Hepatocyte (in vitro differentiated cells): ENCODE measurements around the gene HLA-E. TPM values are rescaled to one million over a fixed set of nuclear protein-coding genes. Genes with fewer than 3 reads are reported as not detected.
"Not testable (repeated sequence)": the region's sequence is repeated elsewhere in the genome, so short reads cannot be mapped to it uniquely, and the experiment has no call there.

Experiments used
- DNase-seq: peaks from one replicate; pipeline ENCODE4 v3.0.0-alpha.2; 2016; ENCODE audit warnings: low spot score
- H2AFZ ChIP-seq: fragments of 200-600 bp; sonication (generic); 2 replicates; pipeline ENCODE4 v1.6.0; 2016; ENCODE audit warnings: antibody characterized with exemption, mild to moderate bottlenecking
- H3K27ac ChIP-seq: fragments of 200-600 bp; sonication (generic); 2 replicates; pipeline ENCODE4 v1.5.1; 2016; ENCODE audit warnings: mild to moderate bottlenecking
- H3K27me3 ChIP-seq: fragments of 200-600 bp; sonication (generic); 2 replicates; pipeline ENCODE4 v1.6.1; 2016
- H3K36me3 ChIP-seq: fragments of 200-600 bp; sonication (generic); replicated peaks from 2 replicates; pipeline ENCODE4 v1.5.1; 2016; ENCODE audit warnings: low read depth; ENCODE audit not compliant: insufficient read depth
- H3K4me1 ChIP-seq: fragments of 200-600 bp; sonication (generic); 2 replicates; pipeline ENCODE4 v1.5.1; 2016; ENCODE audit warnings: mild to moderate bottlenecking, moderate library complexity; ENCODE audit not compliant: insufficient read depth
- H3K4me2 ChIP-seq: fragments of 200-600 bp; sonication (generic); 2 replicates; pipeline ENCODE4 v1.6.0; 2016
- H3K4me3 ChIP-seq: fragments of 200-600 bp; sonication (generic); 2 replicates; pipeline ENCODE4 v1.5.1; 2016; ENCODE audit warnings: mild to moderate bottlenecking
- H3K79me2 ChIP-seq: fragments of 200-600 bp; sonication (generic); 2 replicates; pipeline ENCODE4 v1.6.0; 2017; ENCODE audit warnings: mild to moderate bottlenecking
- H3K9me2 ChIP-seq: fragments of 200-600 bp; sonication (generic); replicated peaks from 2 replicates; pipeline ENCODE4 v1.6.0; 2017; ENCODE audit warnings: mild to moderate bottlenecking; ENCODE audit not compliant: insufficient read depth
- H3K9me3 ChIP-seq: fragments of 200-600 bp; sonication (generic); 2 replicates; pipeline ENCODE4 v1.5.1; 2016; ENCODE audit warnings: low read depth, mild to moderate bottlenecking
- H4K20me1 ChIP-seq: fragments of 200-600 bp; sonication (generic); 2 replicates; pipeline ENCODE4 v1.6.0; 2016; ENCODE audit warnings: mild to moderate bottlenecking; ENCODE audit not compliant: insufficient read depth, poor library complexity, severe bottlenecking
- CTCF ChIP-seq: fragments of 200-600 bp; sonication (generic); IDR thresholded peaks from 2 replicates; pipeline ENCODE4 v1.5.1; 2016; ENCODE audit warnings: antibody characterized with exemption, mild to moderate bottlenecking; ENCODE audit not compliant: poor library complexity
- EZH2 ChIP-seq: fragments of 200-600 bp; sonication (generic); IDR thresholded peaks from 2 replicates; pipeline ENCODE4 v1.6.1; 2016; ENCODE audit warnings: antibody characterized with exemption, mild to moderate bottlenecking, borderline replicate concordance
- EZH2phosphoT487 ChIP-seq: fragments of 200-600 bp; sonication (generic); IDR thresholded peaks from one replicate; pipeline ENCODE4 v1.6.1; 2018; ENCODE audit warnings: antibody characterized with exemption, mild to moderate bottlenecking, low read depth, moderate library complexity; ENCODE audit not compliant: unreplicated experiment, severe bottlenecking
- WGBS: methylation state at CpG from one replicate; pipeline ENCODE4 v1.1.6; 2016; ENCODE audit warnings: low lambda C conversion rate; ENCODE audit errors: missing lambda C conversion rate; 5-methylcytosine and 5-hydroxymethylcytosine counted together
- polyA plus RNA-seq: library from polyadenylated mRNA; unstranded; fragments of >200 nt; fragmentation: Nextera tagmentation; extraction: Ambion mirVana; gene quantifications from 2 replicates; pipeline ENCODE4 v1.2.1, GENCODE V29; 2016
- total RNA-seq: library from RNA; depleted of rRNA; stranded (reverse); fragments of >200 nt; gene quantifications from 2 replicates; pipeline ENCODE4 v1.2.3, GENCODE V29; 2014

HLA-E gene
- total and polyA plus RNA-seq, 2 experiments from 2014 or later, result 141 to 158 TPM

- Histone ChIP-seq H2AFZ (no peak overlapping the region), H3K9me2 (no peaks in the 10 kb centered on the region), H3K4me2 (no peak overlapping the region), H3K36me3 (no peaks in the 10 kb centered on the region), H3K4me1 (peaks cover 7% of the 10 kb centered on the region), H4K20me1 (peaks cover 10% of the 10 kb centered on the region), H3K27me3 (no peaks in the 10 kb centered on the region), H3K9me3 (no peaks in the 10 kb centered on the region), H3K79me2 (peaks cover 12% of the 10 kb centered on the region), H3K27ac (no peak overlapping the region), H3K4me3 (no peak overlapping the region)
- TF ChIP-seq EZH2 (no peak), EZH2phosphoT487 (no peak), CTCF (no peak)
- DNase-seq, result no peak
- 93% methylated on average over 8 of the region's 8 CpGs for WGBS
Observed at GRCh38 chr6:30494291-30494861, 5.1 kb downstream of the HLA-E start.

- H3K9me3 ChIP-seq, DNase-seq, H2AFZ ChIP-seq, H3K4me1 ChIP-seq, H3K27me3 ChIP-seq, H3K4me3 ChIP-seq, H3K27ac ChIP-seq, H3K36me3 ChIP-seq, H4K20me1 ChIP-seq, H3K9me2 ChIP-seq, H3K4me2 ChIP-seq: not testable (repeated sequence)
- WGBS, result 92% methylated on average over 4 of the region's 4 CpGs
- H3K79me2 ChIP-seq, result peaks cover 12% of the 10 kb centered on the region
Observed at GRCh38 chr6:30495060-30495459, 5.8 kb downstream of the HLA-E start.

- H3K4me3 ChIP-seq, result no peak overlapping the region
- no peak overlapping the region for H2AFZ ChIP-seq
- peaks cover 1% of the 10 kb centered on the region for H4K20me1 ChIP-seq
- WGBS, result 90% methylated on average over 4 of the region's 4 CpGs
- no peak for DNase-seq
- H3K27me3 ChIP-seq, result no peaks in the 10 kb centered on the region
- H3K4me1 ChIP-seq, result no peaks in the 10 kb centered on the region
- TF ChIP-seq EZH2phosphoT487, result no peak
- TF ChIP-seq CTCF, result no peak
- no peak for TF ChIP-seq EZH2
- H3K36me3 ChIP-seq, result no peaks in the 10 kb centered on the region
- no peak overlapping the region for H3K4me2 ChIP-seq
- H3K79me2 ChIP-seq, result peaks cover 3% of the 10 kb centered on the region
- H3K9me2 ChIP-seq, result no peaks in the 10 kb centered on the region
- no peaks in the 10 kb centered on the region for H3K9me3 ChIP-seq
- no peak overlapping the region for H3K27ac ChIP-seq
Observed at GRCh38 chr6:30495993-30496392, 6.7 kb downstream of the HLA-E start.

- H3K4me1 ChIP-seq, H3K27ac ChIP-seq, H4K20me1 ChIP-seq, DNase-seq, H3K9me3 ChIP-seq, H3K4me2 ChIP-seq, H3K79me2 ChIP-seq, H2AFZ ChIP-seq, H3K36me3 ChIP-seq, H3K27me3 ChIP-seq, H3K4me3 ChIP-seq, H3K9me2 ChIP-seq: not testable (repeated sequence)
- 87% methylated on average over 5 of the region's 5 CpGs for WGBS
Observed at GRCh38 chr6:30497261-30497599, 7.9 kb downstream of the HLA-E start.
